Measurements from ENCODE around the gene CMC2. TPM values are rescaled to one million over a fixed set of nuclear protein-coding genes. Genes with fewer than 3 reads are reported as not detected.

The CMC2 gene
- total RNA-seq (10 to 100 TPM; 21.1 to 25.0 TPM), polyA plus RNA-seq (10 to 100 TPM; 78.2 to 84.6 (median 80.2) TPM), total RNA-seq (11.8 to 23.9 (median 16.5) reads per million in 6 experiments)

GRCh38 chr16:81006813-81007695 lies at the start of gene CMC2, which contains the start of gene CENPN:
Gene CMC2 (minus strand): TSS chr16:81006885. CDS start chr16:80997394, 9,491 bp downstream.
Gene CENPN (plus strand): TSS chr16:81007214. CDS start chr16:81011940, 4,726 bp downstream.
- POLR2A ChIA-PET, result interaction anchor here (1.4 to 4.7 kb wide), 4 partner anchors 9 to 308 kb away, joined by 4 to 34 read pairs (median 16); partner anchors contain the start of genes ATMIN, C16orf46 and GAN
- peak; percentile 94 to 100 (median 98) for DNase-seq
- peak; percentile 83 to 85 for ATAC-seq
- H3K27ac Mint-ChIP-seq, result peak within 1 kb of the TSS; percentile 94 to 100 (median 100)
- H3K4me1 Mint-ChIP-seq, result peaks cover 7 to 53% (median 43%) of the 10 kb centered on the region in 4 donors
- no peaks in the 10 kb centered on the region for H3K9me3 Mint-ChIP-seq
- H3K4me3 Mint-ChIP-seq, result peak within 1 kb of the TSS; percentile 88 to 100 (median 95)
- H3K36me3 Mint-ChIP-seq, result peaks cover 0 to 3% (median 0%) of the 10 kb centered on the region in 3 donors
- H3K27me3 Mint-ChIP-seq, result peaks cover 0 to 3% (median 0%) of the 10 kb centered on the region in 5 donors

- Mint-ChIP-seq H3K4me1 (no peaks in the 10 kb centered on the region), H3K27ac (no peak overlapping the region), H3K9me3 (peaks cover 6 to 24% (median 16%) of the 10 kb centered on the region in 9 donors), H3K36me3 (peaks cover 0 to 14% (median 12%) of the 10 kb centered on the region in 3 donors), H3K27me3 (peaks cover 0 to 3% (median 0%) of the 10 kb centered on the region in 5 donors), H3K4me3 (no peak overlapping the region)
- ATAC-seq, result no peak
- POLR2A ChIA-PET, result no interaction called here
- no peak for DNase-seq
These were observed 47.1 kb upstream of the CMC2 start for GRCh38 chr16:81053761-81054160.

DNA sequence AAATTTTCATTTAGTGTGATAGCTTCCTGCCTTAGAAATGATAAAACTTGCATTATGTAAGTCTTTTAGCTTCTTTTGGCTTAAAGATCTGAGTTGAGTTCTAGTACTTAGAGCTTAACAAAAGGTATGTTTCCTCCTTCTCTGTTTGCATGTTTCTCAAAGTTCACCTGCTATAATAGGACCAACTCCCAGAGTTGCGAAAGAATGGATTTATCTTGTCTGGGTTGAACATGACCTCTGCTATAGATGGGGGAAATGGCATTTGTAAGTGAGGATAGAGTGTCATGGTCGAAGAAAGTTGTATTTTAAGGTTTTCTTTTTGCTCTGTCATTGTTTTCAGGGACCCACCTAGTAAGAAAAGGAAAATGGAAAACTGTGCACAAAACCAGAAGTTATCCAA lies 36.1 kb upstream of the CMC2 start:
- Mint-ChIP-seq H3K4me3 (no peak overlapping the region), H3K4me1 (peaks cover 7 to 20% (median 15%) of the 10 kb centered on the region in 4 donors), H3K36me3 (peaks cover 13 to 62% (median 24%) of the 10 kb centered on the region in 3 donors), H3K9me3 (no peaks in the 10 kb centered on the region), H3K27ac (peak overlapping the region in 3 of 10 donors; percentile 10 to 29 (median 25)), H3K27me3 (no peaks in the 10 kb centered on the region)
- ATAC-seq, result no peak
- DNase-seq, result no peak
- POLR2A ChIA-PET, result no interaction called here

- peaks cover 13 to 62% (median 24%) of the 10 kb centered on the region in 3 donors for H3K36me3 Mint-ChIP-seq
- DNase-seq (no peak), ATAC-seq (no peak)
- H3K27me3 Mint-ChIP-seq, result no peaks in the 10 kb centered on the region
- peaks cover 16 to 32% (median 23%) of the 10 kb centered on the region in 4 donors for H3K4me1 Mint-ChIP-seq
- H3K27ac Mint-ChIP-seq, result peak overlapping the region in 4 of 10 donors; percentile 4 to 58 (median 42)
- POLR2A ChIA-PET, result no interaction called here
- H3K4me3 Mint-ChIP-seq, result no peak overlapping the region
- no peaks in the 10 kb centered on the region for H3K9me3 Mint-ChIP-seq
These were observed 35.0 kb upstream of the CMC2 start for GRCh38 chr16:81041696-81042095.

GRCh38 chr16:81040842-81041241 lies 34.2 kb upstream of the CMC2 start:
- Mint-ChIP-seq H3K27ac (peak overlapping the region in 2 of 10 donors; percentile 65 to 83), H3K4me1 (peaks cover 16 to 35% (median 27%) of the 10 kb centered on the region in 4 donors), H3K9me3 (no peaks in the 10 kb centered on the region), H3K4me3 (no peak overlapping the region), H3K27me3 (no peaks in the 10 kb centered on the region), H3K36me3 (peaks cover 13 to 61% (median 24%) of the 10 kb centered on the region in 3 donors)
- POLR2A ChIA-PET, result no interaction called here
- no peak for DNase-seq
- ATAC-seq, result no peak

DNA sequence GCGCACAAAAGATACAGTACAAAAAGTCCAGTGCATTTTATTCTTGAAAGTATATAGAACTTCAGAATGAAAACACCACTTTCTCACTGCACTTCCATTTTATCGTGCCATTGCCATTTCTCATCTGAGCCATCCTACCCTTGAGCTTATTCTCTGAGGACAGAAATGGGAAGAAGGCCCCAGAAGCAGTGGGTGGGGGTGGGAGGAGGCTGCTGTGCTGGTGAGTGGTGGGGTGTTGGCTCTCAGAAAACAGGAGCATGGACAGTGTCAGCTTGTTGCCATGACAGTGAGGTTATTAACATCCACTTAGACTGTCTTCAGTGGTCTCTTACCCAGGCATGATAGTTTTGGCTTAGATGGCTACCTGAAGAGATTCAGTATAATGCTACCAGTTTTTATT lies 33.4 kb upstream of the CMC2 start:
- no peak overlapping the region for H3K4me3 Mint-ChIP-seq

DNA sequence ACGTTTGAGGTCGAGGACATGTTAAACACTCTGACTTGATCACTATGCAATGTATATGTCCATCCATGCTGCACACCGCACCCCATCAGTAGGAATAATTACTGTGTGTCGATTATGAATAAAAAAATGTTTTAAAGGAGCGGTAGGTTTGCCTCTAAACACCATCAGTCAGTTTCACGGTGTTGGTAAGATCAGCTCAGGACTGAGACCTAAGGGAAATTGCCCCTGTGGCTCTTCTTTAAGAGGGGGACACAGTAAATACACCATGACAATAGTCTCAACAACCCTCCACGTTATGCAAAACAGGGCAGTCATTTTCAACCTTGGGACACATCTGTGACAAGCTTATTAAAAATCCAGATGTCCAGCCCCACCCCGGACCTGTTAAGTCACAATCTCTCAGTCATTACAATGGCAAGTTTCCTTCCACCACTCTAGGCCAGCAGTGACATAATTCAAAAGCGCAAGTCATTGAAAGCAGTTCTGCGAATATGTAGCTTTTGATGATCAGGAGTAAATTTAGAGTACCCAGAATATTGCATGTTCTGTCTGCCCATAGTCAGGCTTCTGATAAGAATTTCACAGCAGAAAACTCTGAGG lies 30.2 kb upstream of the CMC2 start:
- H3K4me1 Mint-ChIP-seq, result peaks cover 18 to 36% (median 29%) of the 10 kb centered on the region in 4 donors
- H3K27ac Mint-ChIP-seq, result peak overlapping the region in 9 of 10 donors; percentile 44 to 92 (median 83)
- POLR2A ChIA-PET, result interaction anchor here (0.9 to 4.9 kb wide), 4 partner anchors 28 to 701 kb away, joined by 3 to 34 read pairs (median 16); partner anchors contain the start of genes C16orf46, CENPN and CMC2
- H3K4me3 Mint-ChIP-seq, result peak overlapping the region; percentile 78 to 90 (median 85)
- H3K36me3 Mint-ChIP-seq, result peaks cover 0 to 24% (median 0%) of the 10 kb centered on the region in 3 donors
- H3K9me3 Mint-ChIP-seq, result no peaks in the 10 kb centered on the region
- no peaks in the 10 kb centered on the region for H3K27me3 Mint-ChIP-seq
- ATAC-seq (no peak), DNase-seq (no peak)

More for the DNA sequence above, 33.4 kb upstream of the CMC2 start:
- H3K27ac Mint-ChIP-seq, result peak overlapping the region in 4 of 10 donors; percentile 12 to 65 (median 26)
- ATAC-seq, result no peak
- peaks cover 16 to 36% (median 29%) of the 10 kb centered on the region in 4 donors for H3K4me1 Mint-ChIP-seq
- no peaks in the 10 kb centered on the region for H3K9me3 Mint-ChIP-seq
- DNase-seq, result no peak
- peaks cover 13 to 55% (median 20%) of the 10 kb centered on the region in 3 donors for H3K36me3 Mint-ChIP-seq
- H3K27me3 Mint-ChIP-seq, result no peaks in the 10 kb centered on the region
- POLR2A ChIA-PET, result no interaction called here

- H3K36me3 Mint-ChIP-seq, result peaks cover 0 to 17% (median 0%) of the 10 kb centered on the region in 3 donors
- peak in 5 of 10 donors; percentile 18 to 68 (median 26) for DNase-seq
- POLR2A ChIA-PET, result interaction anchor here (0.9 to 4.9 kb wide), 6 partner anchors 28 to 702 kb away, joined by 3 to 34 read pairs (median 4); partner anchors contain the start of genes C16orf46, CENPN, CMC2 and GAN
These were observed 29.5 kb upstream of the CMC2 start for GRCh38 chr16:81035975-81036750.

GRCh38 chr16:81035398-81035974 lies 28.8 kb upstream of the CMC2 start, which contains the start of gene ATMIN:
Gene ATMIN (plus strand): TSS chr16:81035842. CDS start chr16:81035871, 29 bp downstream.
- H3K4me3 Mint-ChIP-seq, result peak within 1 kb of the TSS; percentile 78 to 90 (median 85)
- H3K9me3 Mint-ChIP-seq, result no peaks in the 10 kb centered on the region
- POLR2A ChIA-PET, result interaction anchor here (0.9 to 4.9 kb wide), 6 partner anchors 27 to 702 kb away, joined by 3 to 34 read pairs (median 4); partner anchors contain the start of genes C16orf46, CENPN, CMC2 and GAN
- H3K36me3 Mint-ChIP-seq, result peaks cover 0 to 10% (median 0%) of the 10 kb centered on the region in 3 donors
- H3K27me3 Mint-ChIP-seq, result no peaks in the 10 kb centered on the region
- ATAC-seq, result peak; percentile 93 to 97
- peak within 1 kb of the TSS in 9 of 10 donors; percentile 51 to 92 (median 83) for H3K27ac Mint-ChIP-seq
- DNase-seq, result peak; percentile 79 to 98 (median 88)
- H3K4me1 Mint-ChIP-seq, result peaks cover 16 to 36% (median 28%) of the 10 kb centered on the region in 4 donors

More at GRCh38 chr16:81035975-81036750, 29.5 kb upstream of the CMC2 start:
- Mint-ChIP-seq H3K27me3 (no peaks in the 10 kb centered on the region), H3K9me3 (no peaks in the 10 kb centered on the region), H3K4me1 (peaks cover 18 to 36% (median 29%) of the 10 kb centered on the region in 4 donors), H3K4me3 (peak overlapping the region; percentile 78 to 90 (median 85)), H3K27ac (peak overlapping the region in 9 of 10 donors; percentile 44 to 92 (median 83))
- ATAC-seq, result peak; percentile 68 to 76

- peaks cover 0 to 2% (median 0%) of the 10 kb centered on the region in 4 donors for H3K4me1 Mint-ChIP-seq
- H3K36me3 Mint-ChIP-seq, result peaks cover 0 to 7% (median 4%) of the 10 kb centered on the region in 3 donors
These were observed 23.4 kb upstream of the CMC2 start for GRCh38 chr16:81029930-81030604.

DNA sequence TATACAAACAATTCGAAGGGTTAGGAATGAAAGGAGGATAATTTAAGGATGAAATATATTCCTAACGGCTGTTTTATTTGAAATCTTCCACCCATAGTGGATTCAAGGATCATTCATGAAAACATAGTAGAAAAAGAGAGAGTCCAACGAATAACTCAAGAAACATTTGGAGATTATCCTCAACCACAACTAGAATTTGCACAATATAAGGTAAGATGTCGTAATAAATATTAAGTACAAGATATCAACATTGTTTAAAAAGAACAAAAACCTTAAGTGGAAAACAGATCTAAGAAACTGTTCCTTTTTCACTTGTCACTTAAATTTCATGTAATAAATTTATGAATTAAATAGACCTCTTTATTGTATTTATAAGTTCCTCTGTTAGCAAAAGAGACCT lies 19.7 kb upstream of the CMC2 start:
- H3K4me3 Mint-ChIP-seq, result no peak overlapping the region
- POLR2A ChIA-PET, result no interaction called here
- no peak for ATAC-seq
- H3K4me1 Mint-ChIP-seq, result no peaks in the 10 kb centered on the region
- no peak overlapping the region for H3K27ac Mint-ChIP-seq
- H3K9me3 Mint-ChIP-seq, result no peaks in the 10 kb centered on the region
- no peaks in the 10 kb centered on the region for H3K27me3 Mint-ChIP-seq
- no peak for DNase-seq
- peaks cover 0 to 19% (median 7%) of the 10 kb centered on the region in 3 donors for H3K36me3 Mint-ChIP-seq

More at GRCh38 chr16:81029930-81030604, 23.4 kb upstream of the CMC2 start:
- Mint-ChIP-seq H3K4me3 (no peak overlapping the region), H3K9me3 (no peaks in the 10 kb centered on the region), H3K27me3 (no peaks in the 10 kb centered on the region), H3K27ac (no peak overlapping the region)
- ATAC-seq, result no peak
- POLR2A ChIA-PET, result no interaction called here
- no peak for DNase-seq
